Hematopoietic multipotent progenitor cell treated with erythropoietin and hydrocortisone succinate and interleukin-3 and kit ligand, for 17 days (in vitro differentiated cells): ENCODE results near the gene SLC9A5.

Source experiments
- DNase-seq: peaks from one replicate; pipeline ENCODE4 v3.0.0-alpha.2; 2015; ENCODE audit warnings: low spot score

The SLC9A5 gene

GRCh38 chr16:67248401-67249177 is at the start of gene SLC9A5:
Gene SLC9A5 (plus strand): TSS chr16:67248979. CDS start chr16:67249015, 36 bp downstream.
- no peak for DNase-seq

- DNase-seq = no peak
Observed at GRCh38 chr16:67199011-67199807, 49.6 kb upstream of the SLC9A5 start, which contains the start of gene ELMO3. Gene ELMO3 (plus strand): TSS chr16:67199131. CDS start chr16:67199327, 196 bp downstream.

GRCh38 chr16:67199808-67200198 is 49.0 kb upstream of the SLC9A5 start:
- no peak for DNase-seq

GRCh38 chr16:67200491-67200890 is 48.3 kb upstream of the SLC9A5 start:
- DNase-seq = no peak

- DNase-seq = no peak
Observed at GRCh38 chr16:67201411-67202345, 47.1 kb upstream of the SLC9A5 start.

- DNase-seq = no peak
Observed at GRCh38 chr16:67202426-67202825, 46.4 kb upstream of the SLC9A5 start.

- DNase-seq = no peak
Observed at GRCh38 chr16:67202956-67203493, 45.8 kb upstream of the SLC9A5 start.

- no peak for DNase-seq
Observed at GRCh38 chr16:67204076-67204475, 44.7 kb upstream of the SLC9A5 start.

GRCh38 chr16:67206129-67206837 is 42.5 kb upstream of the SLC9A5 start:
- DNase-seq = no peak

GRCh38 chr16:67206838-67207248 is 41.9 kb upstream of the SLC9A5 start:
- no peak for DNase-seq

- peak; percentile 63 for DNase-seq
Observed at GRCh38 chr16:67207249-67208091, 41.3 kb upstream of the SLC9A5 start.

GRCh38 chr16:67208154-67208896 is 40.5 kb upstream of the SLC9A5 start:
- DNase-seq = no peak

- DNase-seq = no peak
Observed at GRCh38 chr16:67209565-67209964, 39.2 kb upstream of the SLC9A5 start.

- no peak for DNase-seq
Observed at GRCh38 chr16:67210069-67210937, 38.5 kb upstream of the SLC9A5 start.

GRCh38 chr16:67211674-67212073 is 37.1 kb upstream of the SLC9A5 start:
- DNase-seq = no peak

GRCh38 chr16:67212766-67213165 is 36.0 kb upstream of the SLC9A5 start:
- no peak for DNase-seq

- no peak for DNase-seq
Observed at GRCh38 chr16:67213197-67214019, 35.4 kb upstream of the SLC9A5 start.

GRCh38 chr16:67215706-67216105 is 33.1 kb upstream of the SLC9A5 start:
- no peak for DNase-seq
